Measurements from ENCODE around the gene ASPSCR1. TPM values are rescaled to one million over a fixed set of nuclear protein-coding genes. Genes with fewer than 3 reads are reported as not detected.

The ASPSCR1 gene
- total and polyA plus RNA-seq, 2 of the 13 experiments (the other 11 are each of a cell fraction or from before 2014, with no cell fraction given): 274 to 314 TPM

- TF ChIP-seq ZNF276 (CRISPR knock-in tag; IDR thresholded peaks at IDR 0.05; ENCODE audit: low read depth): no peak
- TF ChIP-seq RARG (CRISPR knock-in tag; IDR thresholded peaks at IDR 0.05; ENCODE audit: low read depth): peak; percentile 51; the same call in 1 of the 2 replicates
- no peak for TF ChIP-seq PRDM10 (CRISPR knock-in tag; IDR thresholded peaks at IDR 0.05; ENCODE audit: low read depth)
- peak; percentile 58; the same call in 1 of the 2 replicates for TF ChIP-seq ZSCAN9 (CRISPR knock-in tag; IDR thresholded peaks at IDR 0.05; ENCODE audit: borderline replicate concordance)
- no peak; the same call in none of the 2 replicates for TF ChIP-seq POLR2AphosphoS5 (IDR thresholded peaks at IDR 0.05; ENCODE audit: low read depth, low read length)
- peak; percentile 82 for TF ChIP-seq ESRRA (CRISPR knock-in tag; IDR thresholded peaks at IDR 0.05; ENCODE audit: low read depth)
- no peak for TF ChIP-seq ZSCAN30 (CRISPR knock-in tag; IDR thresholded peaks at IDR 0.05)
- no peak for TF ChIP-seq ONECUT2 (CRISPR knock-in tag; IDR thresholded peaks at IDR 0.05)
- TF ChIP-seq MIER3 (CRISPR knock-in tag; IDR thresholded peaks at IDR 0.05; ENCODE audit: borderline replicate concordance): no peak
- TF ChIP-seq ZNF282 (IDR thresholded peaks at IDR 0.05; ENCODE audit: partially characterized antibody): no peak
- TF ChIP-seq ZNF550 (CRISPR knock-in tag; IDR thresholded peaks at IDR 0.05; ENCODE audit: borderline replicate concordance): 0 out of 2 replicates have a peak, but pooled peaks have one; percentile 11
- TF ChIP-seq ZNF333 (CRISPR knock-in tag; IDR thresholded peaks at IDR 0.05; ENCODE audit: borderline replicate concordance): peak; percentile 25; the same call in 1 of the 2 replicates
- TF ChIP-seq ZNF274 (CRISPR knock-in tag; IDR thresholded peaks at IDR 0.05): peak; percentile 71
- peak; percentile 62 for TF ChIP-seq BORCS8-MEF2B (CRISPR knock-in tag; IDR thresholded peaks at IDR 0.05)
- TF ChIP-seq PITX1 (CRISPR knock-in tag; IDR thresholded peaks at IDR 0.05): peak; percentile 80; the same call in 1 of the 2 replicates
- peak; percentile 87; the same call in 1 of the 2 replicates for TF ChIP-seq ZNF674 (CRISPR knock-in tag; IDR thresholded peaks at IDR 0.05; ENCODE audit: low read depth)
- peak; percentile 88 for TF ChIP-seq RBFOX2 (IDR thresholded peaks at IDR 0.05; ENCODE audit: low read depth, low read length)
- no peak for TF ChIP-seq HNRNPH1 (optimal IDR thresholded peaks at IDR 0.05; ENCODE audit: low read depth, low read length)
- TF ChIP-seq KLF12 (CRISPR knock-in tag; IDR thresholded peaks at IDR 0.05; ENCODE audit: borderline replicate concordance): 0 out of 2 replicates have a peak, but pooled peaks have one; percentile 29
- peak; percentile 88; the same call in 1 of the 2 replicates for TF ChIP-seq TFAP4 (IDR thresholded peaks at IDR 0.05; ENCODE audit: borderline replicate concordance, low read depth)
- 0 out of 2 replicates have a peak, but pooled peaks have one; percentile 43 for TF ChIP-seq ZNF431 (CRISPR knock-in tag; IDR thresholded peaks at IDR 0.05; ENCODE audit: borderline replicate concordance, low read depth)
- TF ChIP-seq CHD4 (IDR thresholded peaks at IDR 0.05; ENCODE audit: borderline replicate concordance, low read length): no peak
- TF ChIP-seq SRY (CRISPR knock-in tag; IDR thresholded peaks at IDR 0.05): no peak
- peak; percentile 97 for TF ChIP-seq MTA1 (CRISPR knock-in tag; IDR thresholded peaks at IDR 0.05; ENCODE audit: borderline replicate concordance)
These were observed 79.5 kb downstream of the ASPSCR1 start (continued) for GRCh38 chr17:82056729-82057621.
